Renal cortical epithelial cell (primary cell): ENCODE data around the gene CEP135. TPM values are rescaled to one million over a fixed set of nuclear protein-coding genes. Genes with fewer than 3 reads are reported as not detected.

Experiments used
- DNase-seq: peaks from one replicate; pipeline ENCODE4 v3.0.0-alpha.2; 2011; ENCODE audit warnings: low read depth
- total RNA-seq: library from RNA; depleted of rRNA; stranded (reverse); fragments of >200 nt; gene quantifications from 2 replicates; pipeline ENCODE4 v1.2.3, GENCODE V29; 2014

Gene CEP135
- total RNA-seq, 1 donor from 2014 or later, result 8.9 TPM

DNA sequence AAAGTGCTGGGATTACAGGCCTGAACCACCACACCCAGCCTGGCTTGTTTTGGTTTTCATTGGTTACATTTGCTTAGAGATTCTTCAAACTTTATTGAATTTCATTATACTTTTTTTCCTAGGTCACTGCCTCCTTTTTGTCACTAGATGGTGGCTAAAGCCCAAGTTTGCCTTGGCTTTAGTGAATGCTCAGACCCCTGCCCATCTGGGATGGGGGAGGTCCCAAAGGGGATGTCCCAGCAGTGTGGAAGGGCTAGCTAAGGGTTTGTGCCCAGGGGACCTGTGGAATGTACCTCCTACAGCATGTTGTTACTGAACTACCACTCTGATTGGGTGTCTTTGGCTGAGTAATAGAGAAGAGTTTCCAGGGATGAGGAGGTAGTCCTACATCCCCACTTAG lies 58.4 kb downstream of the CEP135 start:
- DNase-seq, result no peak

DNA sequence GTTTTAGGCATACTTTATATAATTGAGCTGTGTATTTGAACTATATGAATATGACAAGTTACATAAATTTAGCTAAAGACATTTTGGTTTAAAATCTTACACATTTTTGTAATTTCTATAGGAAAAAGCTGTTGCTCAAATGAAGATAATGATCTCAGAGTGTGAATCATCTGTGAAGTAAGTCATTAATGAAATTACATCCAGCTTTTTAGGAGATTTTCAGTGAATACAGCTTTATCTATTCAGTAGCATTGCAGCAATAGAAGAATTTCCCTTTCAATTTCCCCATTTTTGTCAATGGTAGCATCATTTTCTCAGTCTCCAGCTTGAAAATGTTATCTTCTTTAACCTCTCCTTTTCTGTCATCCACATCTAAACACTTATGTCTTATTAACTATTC lies 59.5 kb downstream of the CEP135 start:
- no peak for DNase-seq

DNA sequence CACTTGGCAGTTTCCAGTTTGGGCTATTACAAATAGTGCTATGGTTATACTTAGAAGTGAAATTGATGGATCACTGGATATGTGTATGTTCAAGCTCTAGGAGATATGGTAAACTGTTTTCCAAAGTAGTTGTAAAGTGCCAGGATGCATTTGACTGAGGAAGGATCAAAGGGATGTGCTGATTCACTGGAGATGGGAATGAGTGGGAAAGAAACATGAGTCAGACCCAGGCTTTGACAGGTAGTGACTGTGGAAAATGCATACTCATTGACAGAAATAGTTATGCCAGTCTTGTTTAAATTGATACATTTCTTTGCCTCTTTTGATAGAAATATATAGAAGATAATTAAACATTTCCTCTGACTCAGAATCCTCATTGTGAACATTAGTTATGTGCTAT lies 77.9 kb downstream of the CEP135 start:
- peak; percentile 83 for DNase-seq

DNA sequence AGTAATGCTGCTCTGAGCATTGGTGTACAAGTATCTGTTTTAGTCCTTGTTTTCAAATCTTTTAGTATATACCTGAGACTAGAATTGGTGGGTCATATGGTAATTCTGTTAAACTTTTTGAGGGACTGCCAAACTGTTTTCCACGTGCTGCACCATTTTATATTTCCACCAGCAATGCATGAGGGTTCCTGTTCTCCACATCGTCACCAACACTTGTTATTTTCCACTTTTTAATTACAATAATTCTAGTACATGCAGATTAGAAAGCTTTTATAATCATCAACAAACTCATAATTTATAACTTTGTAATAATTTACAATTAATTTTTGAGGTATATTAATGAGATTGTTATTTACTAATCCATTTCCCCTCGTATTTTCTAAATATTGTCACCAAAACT lies 79.4 kb downstream of the CEP135 start:
- DNase-seq, result no peak

DNA sequence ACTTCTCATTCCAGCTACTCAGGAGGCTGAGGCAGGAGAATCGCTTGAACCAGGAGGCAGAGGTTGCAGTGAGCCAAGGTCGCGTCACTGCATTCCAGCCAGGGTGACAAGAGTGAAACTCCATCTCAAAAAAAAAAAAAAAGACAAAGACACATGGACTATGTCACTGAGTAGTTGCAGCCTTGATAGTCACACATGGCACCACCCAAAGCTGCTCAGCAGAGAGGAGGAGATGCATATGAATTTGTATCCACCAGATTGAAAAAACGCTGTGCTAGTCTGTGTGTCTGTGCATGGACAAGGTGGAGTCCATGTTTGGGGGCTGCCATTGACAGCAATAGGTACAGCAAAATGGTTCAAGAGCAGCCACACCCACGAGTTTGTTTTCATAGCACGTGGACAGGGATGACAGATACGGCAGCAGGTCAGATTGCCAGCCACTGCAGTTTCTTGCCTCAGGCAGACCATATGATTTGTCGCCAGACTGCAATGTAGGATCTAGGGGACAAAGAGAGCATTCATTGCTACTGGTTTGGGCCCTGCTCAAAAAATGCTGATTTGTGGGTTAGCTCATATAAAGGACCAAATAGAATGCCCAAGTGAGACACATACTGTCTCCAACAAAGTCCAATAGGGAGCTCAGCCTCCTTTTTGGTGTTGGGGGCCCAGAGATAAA lies 89.9 kb downstream of the CEP135 start:
- DNase-seq, result no peak

DNA sequence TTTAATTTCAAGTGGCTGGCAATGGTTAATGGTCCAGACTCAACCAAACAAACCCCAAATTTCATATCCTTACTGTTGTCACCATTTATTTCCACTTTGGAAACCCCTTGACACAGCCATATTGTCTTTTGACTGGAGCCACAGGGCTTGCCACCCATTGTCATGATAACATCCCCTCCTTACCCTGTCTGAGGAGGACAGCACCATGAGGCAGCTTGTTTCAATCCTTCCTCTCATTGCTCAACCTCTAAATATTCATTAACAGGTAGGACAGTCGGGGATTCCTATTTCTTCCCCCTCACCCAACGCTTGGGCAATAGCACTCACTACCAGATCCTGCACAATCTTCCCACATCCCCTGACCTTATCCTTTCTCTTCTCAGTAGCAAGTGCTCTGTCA lies 92.1 kb downstream of the CEP135 start:
- peak; percentile 50 for DNase-seq

DNA sequence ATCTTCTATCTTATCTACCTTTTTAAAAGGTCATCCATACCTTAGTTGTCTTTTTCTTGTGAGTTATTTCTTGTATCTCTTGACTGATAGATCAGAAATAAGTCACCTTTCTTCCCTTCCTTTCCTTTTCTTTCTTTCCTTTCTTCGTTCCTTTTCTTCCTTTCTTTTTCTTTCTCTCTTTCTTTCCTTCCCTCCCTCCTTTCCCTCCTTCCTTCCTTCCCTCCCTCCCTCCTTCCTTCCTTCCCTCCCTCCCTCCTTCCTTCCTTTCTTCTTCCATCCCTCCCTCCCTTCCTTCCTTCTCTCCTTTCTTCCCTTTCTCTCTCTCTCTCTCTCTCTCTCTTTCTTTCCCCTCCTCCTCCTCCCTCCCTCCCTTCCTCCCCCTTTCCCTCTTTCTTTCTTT lies 93.5 kb downstream of the CEP135 start:
- DNase-seq, result no peak

DNA sequence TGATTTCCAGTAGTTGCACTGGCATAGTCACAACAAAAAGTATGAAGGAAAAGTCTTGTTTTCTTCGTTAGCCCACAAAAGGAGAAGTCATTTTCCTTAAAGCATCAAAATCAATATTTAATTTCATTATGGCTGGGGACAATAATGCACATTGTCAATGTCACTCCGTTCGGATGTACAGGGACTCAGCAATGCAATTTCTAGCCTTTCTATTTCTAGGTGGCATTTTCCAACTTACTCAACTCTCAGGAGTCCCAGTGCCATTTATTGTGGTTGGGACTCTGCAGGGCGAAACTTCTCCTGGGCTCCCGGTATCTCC lies 99.6 kb downstream of the CEP135 start:
- DNase-seq, result no peak

DNA sequence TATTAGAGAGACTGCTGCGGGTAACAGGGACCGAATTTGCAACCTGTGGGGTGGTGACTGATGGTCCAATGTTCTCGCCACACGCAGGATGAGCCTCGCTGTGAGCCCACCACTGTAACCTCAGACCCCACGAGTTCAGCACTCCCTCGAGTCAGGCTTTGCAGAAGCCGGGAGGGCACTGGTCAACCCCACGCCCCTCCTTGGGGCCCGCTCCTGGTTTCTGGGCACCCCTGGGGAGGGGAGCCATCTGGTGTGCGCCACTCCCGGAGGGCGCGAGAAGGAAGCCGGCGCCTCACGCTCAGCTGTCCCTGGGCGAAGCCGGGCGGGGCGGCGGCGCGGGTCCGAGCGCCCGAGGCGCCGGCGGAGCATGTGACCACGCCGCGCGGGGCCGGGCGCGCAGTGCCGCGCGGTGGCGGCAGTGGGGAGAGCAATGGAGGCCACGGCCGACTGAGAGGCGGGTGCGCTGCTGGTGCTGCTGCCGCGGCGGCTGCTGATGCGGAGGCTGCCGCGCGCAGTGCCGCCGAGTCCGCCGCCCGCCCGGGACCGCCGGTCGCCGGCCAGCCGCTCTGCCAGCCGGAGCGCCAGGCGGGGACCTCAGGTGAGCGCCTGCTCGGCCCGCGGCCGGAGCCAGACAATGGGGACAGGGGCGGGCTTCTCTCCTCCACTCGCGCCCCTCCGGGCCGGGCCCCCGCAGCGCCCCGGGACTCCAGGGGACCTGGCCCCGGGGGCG lies 100.1 kb downstream of the CEP135 start:
- no peak for DNase-seq

DNA sequence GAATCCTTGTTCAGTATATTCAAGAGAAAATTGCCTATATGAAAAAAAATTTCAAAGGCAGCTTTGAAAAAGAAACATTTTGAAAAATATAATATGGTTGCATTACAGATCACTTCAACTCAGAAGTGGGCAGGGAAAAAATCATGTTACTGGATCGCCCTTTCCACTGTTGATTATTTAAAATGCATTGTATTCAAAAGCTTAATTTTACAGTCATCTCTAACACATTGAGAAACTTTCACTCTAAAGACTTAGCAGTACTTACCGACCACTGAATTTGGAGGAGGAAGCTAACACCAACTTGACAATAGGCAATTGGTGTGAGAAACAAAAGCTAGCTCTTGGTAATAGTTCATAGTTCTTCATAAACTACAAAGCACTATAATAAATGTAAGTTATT lies 101.9 kb downstream of the CEP135 start:
- no peak for DNase-seq

DNA sequence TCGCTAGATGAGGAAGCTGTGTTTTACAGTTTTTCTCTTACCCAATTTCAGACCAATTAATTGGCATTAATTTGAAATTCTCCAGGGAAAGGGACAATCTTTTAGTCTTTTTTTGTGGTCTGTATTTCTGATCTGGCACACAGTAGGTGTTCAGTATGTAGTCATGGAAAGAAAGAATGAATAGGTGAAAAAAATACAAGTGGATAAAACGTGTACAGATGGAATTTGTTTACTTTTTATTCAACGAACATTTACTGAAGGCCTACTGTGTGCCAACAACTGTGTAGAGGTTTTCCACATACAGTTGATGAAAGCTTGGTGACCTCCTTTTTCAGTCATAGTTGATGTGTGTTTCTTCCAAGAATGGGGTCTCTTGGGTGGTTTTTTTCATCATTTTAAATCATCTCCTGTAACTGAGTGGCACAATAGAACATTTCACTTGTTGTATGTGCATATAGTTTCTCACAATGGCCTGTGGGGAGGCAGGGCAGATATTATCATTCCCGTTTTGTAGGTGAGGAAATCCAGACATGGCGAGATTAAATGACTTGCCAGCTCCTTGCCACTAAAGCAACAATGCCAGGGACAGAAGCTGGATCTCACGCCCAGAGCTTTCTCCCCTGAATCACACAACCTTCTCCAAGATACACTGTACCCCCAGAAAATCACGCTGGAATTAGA lies 102.4 kb downstream of the CEP135 start:
- DNase-seq, result no peak

DNA sequence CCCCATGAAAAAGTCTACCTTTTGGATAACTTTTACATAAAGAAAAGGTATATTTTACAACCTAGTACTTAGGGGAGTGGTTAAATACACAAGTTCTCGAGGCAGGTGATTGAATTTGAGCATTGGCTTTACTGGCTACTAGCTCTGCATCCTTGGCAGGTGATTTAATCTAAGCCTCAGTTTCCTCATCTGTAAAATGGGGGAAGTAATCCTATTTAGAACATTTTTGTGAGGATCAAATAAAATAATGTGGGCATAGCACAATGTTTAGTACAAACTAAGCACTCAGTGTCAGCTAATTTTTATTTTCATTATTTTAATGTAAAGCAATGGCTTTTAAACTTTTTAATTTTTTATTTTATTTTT lies 102.9 kb downstream of the CEP135 start:
- no peak for DNase-seq

DNA sequence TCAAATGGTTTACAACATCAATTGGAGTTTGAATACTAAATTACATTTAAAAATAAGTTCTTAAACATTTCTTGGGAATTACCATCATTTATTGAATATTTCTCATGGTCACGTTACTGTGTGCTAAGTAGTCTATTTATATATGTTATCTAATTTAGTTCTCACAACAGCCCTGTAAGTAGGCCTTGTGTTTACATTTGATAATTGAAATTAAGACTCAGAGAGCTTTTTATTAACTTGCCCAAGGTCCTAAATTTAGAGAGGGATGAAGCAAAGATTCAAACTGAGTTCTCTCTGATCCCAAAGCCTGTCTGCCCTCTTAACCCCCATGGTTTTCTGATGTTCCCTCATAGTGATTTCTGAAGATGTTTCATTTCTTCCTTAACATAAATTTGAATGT lies 103.7 kb downstream of the CEP135 start:
- no peak for DNase-seq

DNA sequence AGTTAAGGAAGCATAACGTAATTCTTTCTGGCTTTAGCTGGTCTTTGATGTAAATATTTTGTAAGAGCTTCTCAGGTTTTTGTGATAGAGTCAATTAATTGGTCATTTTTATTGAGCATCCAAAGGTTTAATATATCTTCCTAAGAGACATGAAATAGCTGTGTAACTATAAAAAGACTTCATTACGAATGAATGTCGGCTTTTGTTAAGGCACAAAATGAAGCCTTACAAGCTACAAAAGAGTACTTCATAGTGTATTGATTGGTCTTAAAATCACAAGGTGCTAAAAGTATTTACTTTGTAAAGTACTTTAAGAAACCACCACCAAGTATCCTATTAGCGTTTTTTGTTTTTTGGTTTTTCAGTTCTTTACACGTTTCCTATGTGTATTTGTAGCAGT lies 104.2 kb downstream of the CEP135 start:
- DNase-seq, result no peak

DNA sequence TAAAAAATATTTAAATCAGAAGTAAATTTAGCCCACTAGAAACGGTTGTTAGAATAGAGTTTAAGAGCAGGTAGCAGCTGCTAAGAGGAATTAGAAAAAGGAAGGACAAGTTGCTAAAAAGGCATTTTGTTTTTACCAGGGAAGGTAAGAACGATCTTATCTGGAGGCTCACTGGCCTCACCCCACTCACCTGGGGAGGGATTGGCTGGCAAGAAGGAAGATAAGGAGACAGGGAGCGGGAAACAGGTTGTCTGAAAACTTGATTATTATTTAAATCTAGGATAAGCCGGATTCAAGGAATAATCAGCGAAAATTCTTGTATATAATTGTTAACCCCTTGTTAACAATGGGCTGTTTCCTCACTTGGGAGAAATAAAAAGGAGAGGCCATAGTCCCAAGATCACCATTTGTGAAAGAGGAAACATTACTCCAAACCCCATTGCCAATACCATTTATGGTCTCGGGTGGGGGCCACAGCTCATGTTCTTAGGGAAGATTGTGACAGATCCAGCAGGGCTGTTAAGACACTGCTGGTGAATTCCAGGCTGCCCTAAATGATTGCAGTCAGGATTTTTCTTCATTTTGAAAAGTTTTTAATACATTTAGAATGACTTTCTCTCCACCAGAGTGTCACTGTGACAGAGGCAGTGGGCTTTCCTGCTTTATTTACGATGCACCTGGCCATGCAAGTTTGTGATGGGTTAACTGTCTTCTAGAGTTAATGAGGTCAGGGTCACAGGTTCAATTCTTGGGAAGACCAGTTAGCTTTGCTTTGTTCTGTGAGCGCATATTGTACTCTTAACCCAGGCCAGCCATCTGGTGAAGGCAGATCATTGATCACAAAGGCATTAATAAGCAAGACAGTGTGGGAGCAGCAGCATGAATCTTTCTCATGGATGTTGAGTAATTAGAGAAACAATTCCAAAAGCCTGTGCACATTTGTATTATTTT lies 106.6 kb downstream of the CEP135 start:
- DNase-seq, result no peak

DNA sequence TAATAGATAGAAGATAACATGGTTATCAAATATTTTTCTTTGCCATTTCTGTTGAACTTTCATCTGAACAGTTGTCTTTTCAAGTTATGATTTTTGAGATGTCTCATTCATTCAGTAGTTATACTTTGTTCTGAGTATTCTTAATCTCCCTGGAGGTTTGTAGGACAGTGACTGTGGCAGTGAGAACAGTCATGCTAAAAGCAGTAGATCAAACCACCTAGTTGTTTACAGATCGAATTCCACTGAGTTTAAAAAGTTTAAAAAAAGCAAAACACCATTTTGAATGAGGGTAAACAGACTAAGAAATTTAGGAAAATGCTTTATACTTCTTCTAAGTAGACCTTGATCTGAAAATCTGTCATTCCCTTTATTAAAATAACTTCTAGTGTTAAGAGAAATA lies 107.2 kb downstream of the CEP135 start:
- DNase-seq, result no peak

DNA sequence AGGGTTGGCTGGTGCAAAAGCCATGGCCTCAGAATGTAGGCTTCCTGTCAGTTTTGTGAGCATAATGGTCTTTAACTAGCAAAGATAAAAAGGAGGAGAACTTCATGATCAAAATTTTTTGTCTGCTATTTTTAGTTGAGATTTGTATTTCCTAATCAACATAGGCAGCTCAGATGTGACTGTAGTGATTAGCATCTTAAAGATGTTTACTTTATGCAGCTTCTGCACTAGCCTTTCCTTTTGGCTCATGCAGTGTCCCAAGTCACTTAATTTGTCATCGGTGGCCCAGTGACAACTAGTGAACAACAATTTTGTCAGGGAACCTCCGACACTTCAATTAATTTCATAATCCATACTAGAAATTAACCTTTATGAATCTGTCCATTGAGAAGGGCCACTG lies 109.8 kb downstream of the CEP135 start:
- DNase-seq, result no peak

DNA sequence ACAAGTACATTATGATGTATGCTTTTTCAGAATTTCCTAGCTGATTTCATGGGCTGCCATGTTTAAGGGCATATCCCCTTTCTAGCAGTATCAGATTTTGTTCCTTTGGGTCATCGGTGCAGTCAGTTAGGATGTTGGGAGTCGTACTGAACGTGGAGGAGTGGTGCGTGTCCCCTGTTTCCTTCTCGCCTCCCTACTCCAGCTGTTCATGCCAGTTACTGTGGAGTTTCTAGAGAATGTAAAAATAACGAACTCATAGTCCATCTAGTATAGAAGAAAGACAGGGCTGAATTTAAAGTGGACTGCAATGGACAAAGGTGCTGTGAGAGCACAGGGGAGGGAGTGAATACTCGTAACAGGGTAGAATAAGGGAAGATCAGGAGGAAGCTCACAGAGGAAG lies 111.3 kb downstream of the CEP135 start:
- no peak for DNase-seq

DNA sequence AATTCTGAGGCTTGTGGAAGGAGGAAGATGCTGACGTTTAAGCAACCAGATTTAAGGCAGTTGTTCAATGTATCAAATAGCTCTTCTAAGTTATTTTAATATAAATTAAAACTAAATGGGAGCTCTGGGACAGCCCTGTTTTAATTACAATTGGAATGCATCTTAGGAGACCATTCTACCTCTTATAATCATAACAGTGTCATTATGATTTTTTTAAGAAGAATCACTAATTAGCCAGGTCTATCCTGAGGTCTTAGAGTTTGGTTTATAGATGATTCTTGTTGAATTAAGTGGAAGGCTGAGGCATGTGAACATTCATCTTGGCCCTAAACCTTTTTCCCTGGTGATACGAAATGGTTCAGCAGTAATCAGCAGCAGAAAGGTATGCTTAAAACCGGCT lies 113.4 kb downstream of the CEP135 start:
- no peak for DNase-seq

DNA sequence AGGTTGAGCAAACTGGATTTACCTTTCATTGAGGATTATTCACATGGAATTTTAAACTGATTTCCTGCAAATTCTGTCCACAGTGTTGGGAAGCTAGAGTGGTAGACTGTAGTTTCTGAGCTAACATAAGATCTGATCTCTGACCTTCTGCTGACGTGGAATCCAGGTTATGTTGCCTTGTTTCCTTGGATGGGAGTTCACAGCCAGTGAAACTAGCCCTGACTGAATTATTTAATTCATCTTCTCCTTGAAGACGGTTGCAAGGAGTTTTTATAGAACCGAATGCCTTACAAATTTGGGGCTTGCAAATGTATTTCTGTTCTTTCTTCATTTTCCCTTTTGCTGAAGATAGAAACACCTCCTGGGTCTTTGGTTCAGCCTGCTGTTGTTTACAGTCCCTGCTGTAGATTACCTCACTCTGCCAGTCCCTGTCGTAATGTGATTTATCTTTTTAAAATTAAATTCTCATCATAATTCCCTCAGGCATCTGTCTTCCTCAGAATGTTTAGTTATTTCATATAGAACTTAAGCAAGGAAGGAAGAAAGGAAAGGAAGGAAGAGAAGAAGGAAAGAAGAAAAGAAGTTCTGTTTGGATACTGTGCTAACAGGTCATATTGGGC lies 113.9 kb downstream of the CEP135 start:
- no peak for DNase-seq

DNA sequence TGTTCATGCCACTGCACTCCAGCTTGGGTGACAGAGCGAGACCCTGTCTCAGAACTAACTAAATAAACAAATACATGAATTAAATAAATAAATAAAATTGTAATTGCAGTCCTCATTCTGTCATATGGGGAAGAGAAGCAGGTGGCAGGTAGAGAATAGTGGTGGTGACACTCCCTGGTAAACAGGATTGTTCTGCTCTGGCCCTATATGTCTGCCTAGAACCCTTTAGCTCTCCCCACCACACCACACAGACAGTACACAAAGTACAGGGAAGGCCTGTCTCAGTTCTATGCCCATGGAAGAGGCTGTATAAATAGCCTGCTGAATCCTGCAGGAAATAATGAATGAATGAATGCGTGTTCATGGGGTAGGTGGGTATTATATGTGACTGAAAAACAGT lies 117.7 kb downstream of the CEP135 start:
- no peak for DNase-seq

DNA sequence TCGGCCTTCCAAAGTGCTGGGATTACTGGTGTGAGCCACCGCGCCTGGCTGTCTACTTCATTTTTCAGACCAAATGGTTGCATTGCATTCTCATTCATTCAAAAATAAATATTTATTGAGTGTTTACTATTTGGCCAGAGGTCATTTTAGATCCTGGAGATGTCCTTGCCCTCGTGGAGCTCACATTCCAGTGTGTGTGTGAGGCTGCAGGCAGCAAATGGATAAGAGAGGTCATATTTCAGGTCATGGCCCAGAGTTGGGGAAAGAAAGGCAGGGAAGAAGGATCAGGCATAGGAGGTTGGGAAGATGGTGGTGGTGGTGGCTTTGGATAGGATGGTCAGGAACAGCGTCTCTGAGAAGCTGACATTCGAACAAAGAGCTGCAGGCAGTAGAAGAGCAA lies 119.1 kb downstream of the CEP135 start:
- no peak for DNase-seq
